ENCODE data around the gene SLC2A9. TPM values are rescaled to one million over a fixed set of nuclear protein-coding genes. Genes with fewer than 3 reads are reported as not detected.

The SLC2A9 gene
- total RNA-seq, 2 donors from 2014 or later: 9.1 to 17.5 TPM

GRCh38 chr4:9889306-9889705 is 132.0 kb downstream of the SLC2A9 start:
- Histone ChIP-seq H3K27ac (no peak overlapping the region), H3K36me3 (no peaks in the 10 kb centered on the region), H3K4me3 (no peak overlapping the region), H3K4me1 (ENCODE audit: control insufficient read depth in 1 of 2, low read depth in 2 of 2) (no peaks in the 10 kb centered on the region), H3K27me3 (replicated peaks; ENCODE audit: insufficient read depth) (no peaks in the 10 kb centered on the region), H3K9me3 (no peaks in the 10 kb centered on the region)
- no peak for ATAC-seq (ENCODE audit: insufficient number of reproducible peaks, low FRiP score, low read depth)
- TF ChIP-seq, protein P1, sequence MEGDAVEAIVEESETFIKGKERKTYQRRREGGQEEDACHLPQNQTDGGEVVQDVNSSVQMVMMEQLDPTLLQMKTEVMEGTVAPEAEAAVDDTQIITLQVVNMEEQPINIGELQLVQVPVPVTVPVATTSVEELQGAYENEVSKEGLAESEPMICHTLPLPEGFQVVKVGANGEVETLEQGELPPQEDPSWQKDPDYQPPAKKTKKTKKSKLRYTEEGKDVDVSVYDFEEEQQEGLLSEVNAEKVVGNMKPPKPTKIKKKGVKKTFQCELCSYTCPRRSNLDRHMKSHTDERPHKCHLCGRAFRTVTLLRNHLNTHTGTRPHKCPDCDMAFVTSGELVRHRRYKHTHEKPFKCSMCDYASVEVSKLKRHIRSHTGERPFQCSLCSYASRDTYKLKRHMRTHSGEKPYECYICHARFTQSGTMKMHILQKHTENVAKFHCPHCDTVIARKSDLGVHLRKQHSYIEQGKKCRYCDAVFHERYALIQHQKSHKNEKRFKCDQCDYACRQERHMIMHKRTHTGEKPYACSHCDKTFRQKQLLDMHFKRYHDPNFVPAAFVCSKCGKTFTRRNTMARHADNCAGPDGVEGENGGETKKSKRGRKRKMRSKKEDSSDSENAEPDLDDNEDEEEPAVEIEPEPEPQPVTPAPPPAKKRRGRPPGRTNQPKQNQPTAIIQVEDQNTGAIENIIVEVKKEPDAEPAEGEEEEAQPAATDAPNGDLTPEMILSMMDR (IDR thresholded peaks at IDR 0.05): no peak
- no peak for DNase-seq (ENCODE audit: low spot score)

GRCh38 chr4:9885958-9886357 is 135.3 kb downstream of the SLC2A9 start:
- DNase-seq (ENCODE audit: low spot score): no peak
- H3K36me3 ChIP-seq: no peaks in the 10 kb centered on the region
- H3K9me3 ChIP-seq: no peaks in the 10 kb centered on the region
- H3K4me1 ChIP-seq (ENCODE audit: control insufficient read depth in 1 of 2, low read depth in 2 of 2): no peaks in the 10 kb centered on the region
- H3K27ac ChIP-seq: no peak overlapping the region
- H3K4me3 ChIP-seq: no peak overlapping the region
- ATAC-seq (ENCODE audit: insufficient number of reproducible peaks, low FRiP score, low read depth): no peak
- TF ChIP-seq, protein P1 (IDR thresholded peaks at IDR 0.05): no peak
- no peaks in the 10 kb centered on the region for H3K27me3 ChIP-seq (replicated peaks; ENCODE audit: insufficient read depth)

DNA sequence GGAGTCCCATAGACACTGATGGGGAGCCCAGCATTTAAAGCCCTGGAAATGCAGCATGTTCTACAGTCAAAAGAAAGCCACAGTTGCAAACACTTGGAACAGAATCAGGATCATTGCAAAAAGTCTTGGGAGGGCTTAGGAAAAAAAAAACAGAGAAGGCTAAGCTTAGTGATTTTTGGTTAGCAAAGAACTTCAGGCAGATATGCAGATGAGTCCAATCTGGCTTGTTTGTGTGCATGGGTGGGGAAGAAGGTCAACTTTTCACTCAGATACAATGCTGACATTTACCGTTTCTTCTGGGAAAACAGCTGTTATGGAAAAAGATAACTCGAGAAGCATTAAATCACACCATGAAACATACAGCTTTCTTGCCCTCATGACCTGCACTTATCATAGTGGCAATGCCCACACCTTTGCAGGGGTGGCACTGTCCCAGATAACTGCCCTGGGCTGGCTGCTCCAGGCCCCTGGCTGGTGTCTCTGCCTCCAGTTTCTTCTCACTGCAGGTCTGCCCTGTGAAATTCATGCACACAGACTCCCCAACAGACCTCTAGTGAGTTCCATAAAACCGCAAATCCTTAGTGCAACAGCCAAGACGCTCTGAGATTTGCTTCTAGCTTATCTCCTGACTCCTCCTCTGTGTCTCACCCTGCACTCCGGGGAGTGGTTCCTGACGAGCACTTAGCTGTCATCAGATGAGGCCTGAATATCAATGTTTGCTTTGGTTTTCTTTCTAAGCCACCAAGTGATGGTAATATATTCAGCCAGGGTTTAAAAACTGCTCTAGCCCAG is 140.7 kb downstream of the SLC2A9 start:
- H3K36me3 ChIP-seq: no peaks in the 10 kb centered on the region
- H3K4me1 ChIP-seq (ENCODE audit: control insufficient read depth in 1 of 2, low read depth in 2 of 2): no peaks in the 10 kb centered on the region
- no peaks in the 10 kb centered on the region for H3K9me3 ChIP-seq
- TF ChIP-seq, protein P1 (IDR thresholded peaks at IDR 0.05): no peak
- no peak overlapping the region for H3K4me3 ChIP-seq
- no peaks in the 10 kb centered on the region for H3K27me3 ChIP-seq (replicated peaks; ENCODE audit: insufficient read depth)
- ATAC-seq (ENCODE audit: insufficient number of reproducible peaks, low FRiP score, low read depth): no peak
- no peak overlapping the region for H3K27ac ChIP-seq
- DNase-seq (ENCODE audit: low spot score): no peak

DNA sequence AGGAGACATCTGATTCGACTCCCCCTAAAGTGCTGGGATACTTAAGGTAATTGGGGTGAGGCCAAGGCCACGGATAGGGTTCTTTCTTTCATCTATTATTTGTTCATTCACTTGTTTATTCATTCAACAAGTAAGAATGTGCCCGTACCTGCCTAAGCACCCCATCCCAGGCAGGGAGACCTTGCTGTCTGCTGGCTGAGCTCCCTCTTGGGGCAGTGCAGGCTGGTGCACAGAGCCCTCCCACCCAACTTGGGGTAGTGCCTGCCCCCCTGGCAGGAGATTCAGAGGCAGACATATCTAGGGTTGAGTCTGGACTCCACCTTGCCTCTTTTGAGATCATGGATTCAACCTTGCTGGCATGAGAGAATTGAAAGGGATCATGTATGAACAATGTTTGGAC is 144.2 kb downstream of the SLC2A9 start:
- Histone ChIP-seq H3K9me3 (no peaks in the 10 kb centered on the region), H3K27me3 (replicated peaks; ENCODE audit: insufficient read depth) (no peaks in the 10 kb centered on the region), H3K4me1 (ENCODE audit: control insufficient read depth in 1 of 2, low read depth in 2 of 2) (no peaks in the 10 kb centered on the region), H3K4me3 (no peak overlapping the region), H3K36me3 (no peaks in the 10 kb centered on the region), H3K27ac (no peak overlapping the region)
- TF ChIP-seq, protein P1 (IDR thresholded peaks at IDR 0.05): no peak
- DNase-seq (ENCODE audit: low spot score): no peak
- ATAC-seq (ENCODE audit: insufficient number of reproducible peaks, low FRiP score, low read depth): no peak

DNA sequence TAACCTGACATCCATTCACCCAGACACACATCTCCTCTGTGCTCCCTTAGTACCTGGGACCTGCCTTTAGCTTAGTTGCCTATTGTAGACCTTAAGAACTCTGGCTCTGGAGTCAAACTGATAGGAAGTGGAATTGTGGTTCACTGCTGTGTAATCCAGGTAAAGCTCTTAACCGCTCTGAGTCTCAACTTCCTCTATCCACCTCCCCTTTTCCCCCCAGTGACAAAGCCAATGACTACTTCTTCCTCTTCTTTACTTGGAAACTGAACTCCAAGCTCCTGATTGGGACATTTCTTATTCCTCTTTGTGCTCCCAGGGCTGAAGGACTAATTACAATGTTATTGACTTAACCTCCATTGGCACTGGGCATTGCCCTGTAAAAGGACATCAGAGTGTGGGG is 145.8 kb downstream of the SLC2A9 start:
- Histone ChIP-seq H3K27ac (no peak overlapping the region), H3K27me3 (replicated peaks; ENCODE audit: insufficient read depth) (no peaks in the 10 kb centered on the region), H3K9me3 (no peaks in the 10 kb centered on the region), H3K36me3 (no peaks in the 10 kb centered on the region), H3K4me1 (ENCODE audit: control insufficient read depth in 1 of 2, low read depth in 2 of 2) (no peaks in the 10 kb centered on the region), H3K4me3 (no peak overlapping the region)
- ATAC-seq (ENCODE audit: insufficient number of reproducible peaks, low FRiP score, low read depth) (no peak), DNase-seq (ENCODE audit: low spot score) (no peak)
- TF ChIP-seq, protein P1 (IDR thresholded peaks at IDR 0.05): no peak

Data from thoracic aorta (tissue), 2 donors.